OCI-LY7 (cell line): ENCODE data around the gene DIAPH3. TPM values are rescaled to one million over a fixed set of nuclear protein-coding genes. Genes with fewer than 3 reads are reported as not detected.

Experiments used
- BruUV-seq: library from RNA; stranded (reverse); fragments of 400-500 nt; replicated peaks from 2 replicates; lab custom pipeline; 2021; lab: Mats Ljungman, UMichigan
- CTCF ChIA-PET: fragments of 300-600 bp; sonication (Branson Sonifier 250); formaldehyde crosslinking; loops from one replicate; lab custom pipeline; 2022; ENCODE audit warnings: antibody characterized with exemption; ENCODE audit not compliant: unreplicated experiment; lab: Charles Lee
- POLR2A ChIA-PET: fragments of 300-600 bp; sonication (Branson Sonifier 250); formaldehyde crosslinking; loops from one replicate; lab custom pipeline; 2022; ENCODE audit warnings: antibody characterized with exemption; lab: Charles Lee
- DNase-seq: peaks from one replicate; pipeline ENCODE4 v3.0.0-alpha.2; 2015; ENCODE audit warnings: low spot score
- H2AFZ ChIP-seq: fragments of 200-600 bp; sonication (generic), shearing (Covaris generic); 2 replicates; pipeline ENCODE4 v1.6.1; 2014; ENCODE audit warnings: mild to moderate bottlenecking, antibody characterized with exemption, low read length, moderate library complexity
- H3K27ac ChIP-seq: fragments of 200-600 bp; sonication (generic); 2 replicates; pipeline ENCODE4 v1.5.1; 2014; ENCODE audit warnings: mixed run types, low read depth, mild to moderate bottlenecking, moderate library complexity, low read length, inconsistent platforms; ENCODE audit not compliant: poor library complexity, severe bottlenecking
- H3K36me3 ChIP-seq: fragments of 200-600 bp; sonication (generic); 2 replicates; pipeline ENCODE4 v1.6.1; 2014; ENCODE audit warnings: mild to moderate bottlenecking, antibody characterized with exemption, low read length, moderate library complexity, mixed read lengths; ENCODE audit not compliant: insufficient read depth
- H3K4me1 ChIP-seq: fragments of 200-600 bp; sonication (generic); 2 replicates; pipeline ENCODE4 v1.5.1; 2014; ENCODE audit warnings: mild to moderate bottlenecking, low read length; ENCODE audit not compliant: insufficient read depth, poor library complexity, severe bottlenecking
- H3K4me2 ChIP-seq: fragments of 200-600 bp; sonication (generic); 2 replicates; pipeline ENCODE4 v1.6.1; 2014; ENCODE audit warnings: mild to moderate bottlenecking, low read length
- H3K4me3 ChIP-seq: fragments of 200-600 bp; sonication (generic); 2 replicates; pipeline ENCODE4 v1.5.1; 2014; ENCODE audit warnings: mild to moderate bottlenecking, low read depth, low read length; ENCODE audit not compliant: poor library complexity, severe bottlenecking
- H3K79me2 ChIP-seq: fragments of 200-600 bp; sonication (generic); 2 replicates; pipeline ENCODE4 v1.6.1; 2016; ENCODE audit warnings: low read depth, mild to moderate bottlenecking, low read length, moderate library complexity, mixed read lengths; ENCODE audit not compliant: insufficient read depth
- H3K9me2 ChIP-seq: fragments of 200-600 bp; sonication (generic); 2 replicates; pipeline ENCODE4 v1.6.1; 2016; ENCODE audit warnings: mild to moderate bottlenecking, low read length, mixed read lengths; ENCODE audit not compliant: insufficient read depth
- H3K9me3 ChIP-seq: fragments of 200-600 bp; sonication (generic); 2 replicates; pipeline ENCODE4 v1.6.1; 2014; ENCODE audit warnings: mild to moderate bottlenecking, mixed run types, low read length, mixed read lengths
- H4K20me1 ChIP-seq: fragments of 200-600 bp; sonication (generic); 2 replicates; pipeline ENCODE4 v1.6.1; 2014; ENCODE audit warnings: mild to moderate bottlenecking, antibody characterized with exemption, low read length, moderate library complexity, mixed read lengths; ENCODE audit not compliant: insufficient read depth
- CTCF ChIP-seq: fragments of 200-600 bp; sonication (generic); conservative IDR thresholded peaks from 2 replicates; pipeline ENCODE4 v1.5.1; 2014; ENCODE audit warnings: mild to moderate bottlenecking, antibody characterized with exemption, low read length, moderate library complexity, mixed read lengths
- EZH2phosphoT487 ChIP-seq: fragments of 200-600 bp; sonication (generic); IDR thresholded peaks from 2 replicates; pipeline ENCODE4 v1.6.1; 2018; ENCODE audit warnings: low read depth, borderline replicate concordance, mild to moderate bottlenecking, mixed run types, antibody characterized with exemption, low read length, moderate library complexity, mixed read lengths
- intact Hi-C: fragments of 100-400 bp; cut with micrococcal nuclease; formaldehyde crosslinking; loops from one replicate; pipeline ENCODE4 v1.10.0; 2022; ENCODE audit not compliant: unreplicated experiment
- total RNA-seq, 2 experiments: library from RNA; depleted of rRNA in 1 of 2; stranded (reverse); fragments of >200 nt in 1 of 2; shearing (Covaris generic) in 1 of 2; gene quantifications; 2 replicates each; pipeline ENCODE4 v1.2.3, GENCODE V29; 2014 to 2022

DIAPH3 gene
- total RNA-seq, 2 experiments from 2014 or later = 33.5 to 37.2 TPM

GRCh38 chr13:59665184-59665583 lies 498.5 kb downstream of the DIAPH3 start:
- DNase-seq = no peak
- BruUV-seq = no TSS peak
- H3K4me2 ChIP-seq = no peak overlapping the region
- no peak overlapping the region for H3K4me3 ChIP-seq
- H3K9me3 ChIP-seq = no peaks in the 10 kb centered on the region
- H3K4me1 ChIP-seq = no peaks in the 10 kb centered on the region
- CTCF ChIA-PET = no interaction called here
- intact Hi-C loops = no loop called here
- no peak overlapping the region for H2AFZ ChIP-seq
- no peaks in the 10 kb centered on the region for H3K9me2 ChIP-seq
- no peaks in the 10 kb centered on the region for H3K36me3 ChIP-seq
- POLR2A ChIA-PET = interaction anchor here (0.5 kb wide), 1 partner anchor 55 kb away, joined by 3 read pairs; no protein-coding TSS in a partner anchor
- H4K20me1 ChIP-seq = no peaks in the 10 kb centered on the region
- no peaks in the 10 kb centered on the region for H3K79me2 ChIP-seq
- TF ChIP-seq CTCF (no peak), EZH2phosphoT487 (no peak)
- H3K27ac ChIP-seq = no peak overlapping the region

DNA sequence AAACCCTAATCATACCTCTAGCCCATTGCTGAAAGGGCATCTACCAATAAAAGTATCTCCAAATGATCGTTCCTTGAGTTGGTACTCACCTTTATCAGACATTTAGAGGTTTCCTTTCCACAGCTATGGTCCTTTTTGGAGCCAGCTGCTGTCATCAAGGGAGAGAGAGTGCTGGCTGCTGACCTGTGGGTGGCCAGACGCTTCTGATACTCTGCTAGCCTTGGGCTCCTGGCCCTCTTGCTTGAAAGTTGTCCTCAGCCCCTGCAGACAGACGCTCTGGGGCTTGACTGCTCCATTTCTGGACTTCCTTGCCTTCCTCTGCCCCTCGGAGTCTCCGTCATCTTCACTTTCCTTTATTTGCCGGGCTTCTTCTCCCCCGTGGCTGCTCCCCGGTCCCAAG lies 499.1 kb downstream of the DIAPH3 start:
- Histone ChIP-seq H3K36me3 (no peaks in the 10 kb centered on the region), H3K9me2 (no peaks in the 10 kb centered on the region), H3K4me1 (no peaks in the 10 kb centered on the region), H3K4me3 (no peak overlapping the region), H3K4me2 (no peak overlapping the region), H3K27ac (no peak overlapping the region), H3K9me3 (no peaks in the 10 kb centered on the region), H2AFZ (no peak overlapping the region), H3K79me2 (no peaks in the 10 kb centered on the region), H4K20me1 (no peaks in the 10 kb centered on the region)
- ChIA-PET POLR2A (interaction anchor here (0.5 kb wide), 1 partner anchor 56 kb away, joined by 3 read pairs; no protein-coding TSS in a partner anchor), CTCF (no interaction called here)
- intact Hi-C loops = no loop called here
- no peak for DNase-seq
- no TSS peak for BruUV-seq
- TF ChIP-seq CTCF = no peak
- no peak for TF ChIP-seq EZH2phosphoT487

DNA sequence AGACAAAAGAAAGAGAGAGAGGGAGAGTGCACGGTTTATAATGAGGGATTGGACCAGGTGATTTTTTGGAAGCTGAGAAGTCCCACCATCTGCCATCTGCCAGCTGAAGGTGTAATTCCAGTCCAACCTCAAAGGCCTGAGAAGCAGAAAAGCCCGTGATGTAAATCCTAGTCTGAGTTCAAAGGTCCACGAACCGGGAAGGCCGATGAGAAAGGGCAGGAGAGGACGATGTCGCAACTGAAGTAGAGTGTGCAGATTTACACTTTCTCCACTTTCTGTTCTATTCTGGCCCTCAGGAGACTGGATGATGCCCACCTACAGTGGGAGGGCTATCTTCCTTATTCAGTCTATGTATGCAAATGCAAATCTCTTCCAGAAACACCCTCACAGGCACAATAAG lies 500.0 kb downstream of the DIAPH3 start:
- no TSS peak for BruUV-seq
- no peak for DNase-seq
- intact Hi-C loops = no loop called here
- no peak overlapping the region for H3K4me3 ChIP-seq
- H2AFZ ChIP-seq = no peak overlapping the region
- no peaks in the 10 kb centered on the region for H3K9me3 ChIP-seq
- no peak for TF ChIP-seq CTCF
- no peak for TF ChIP-seq EZH2phosphoT487
- H3K9me2 ChIP-seq = no peaks in the 10 kb centered on the region
- ChIA-PET CTCF (no interaction called here), POLR2A (interaction anchor here (0.6 kb wide), 1 partner anchor 11 kb away, joined by 3 read pairs; no protein-coding TSS in a partner anchor)
- H3K4me2 ChIP-seq = no peak overlapping the region
- H4K20me1 ChIP-seq = no peaks in the 10 kb centered on the region
- H3K4me1 ChIP-seq = no peaks in the 10 kb centered on the region
- no peak overlapping the region for H3K27ac ChIP-seq
- H3K79me2 ChIP-seq = no peaks in the 10 kb centered on the region
- H3K36me3 ChIP-seq = no peaks in the 10 kb centered on the region
